Gastrocnemius medialis (tissue), 4 donors: ENCODE results near the gene HIP1R.

Experiments
- CTCF ChIP-seq, 5 experiments: fragments of 450-650 bp in 3 of 5; fragments of 200-600 bp in 2 of 5; sonication (generic) in 2 of 5; IDR thresholded peaks in 4 of 5; conservative IDR thresholded peaks in 1 of 5; 1 replicate in 4 of 5; 2 replicates in 1 of 5; pipeline ENCODE4 v1.5.1; 2016 to 2019; ENCODE audit warnings: antibody characterized with exemption in 5 of 5, mild to moderate bottlenecking in 3 of 5, moderate library complexity in 3 of 5
- POLR2A ChIP-seq, 2 donors: fragments of 450-650 bp; IDR thresholded peaks; one replicate each; pipeline ENCODE4 v1.6.1; 2017; ENCODE audit warnings: antibody characterized with exemption in 2 of 2, mild to moderate bottlenecking in 2 of 2, moderate library complexity in 2 of 2

- TF ChIP-seq CTCF (IDR thresholded peaks at IDR 0.05 in 4 of 5, conservative IDR thresholded peaks at IDR 0.05 in 1 of 5) = no peak
- no peak for TF ChIP-seq POLR2A (IDR thresholded peaks at IDR 0.05)
Observed at GRCh38 chr12:122858591-122859302, 23.5 kb downstream of the HIP1R start.
